A549 (cell line): ENCODE results near the gene PRCP. TPM values are rescaled to one million over a fixed set of nuclear protein-coding genes. Genes with fewer than 3 reads are reported as not detected.

Source experiments
- ATAC-seq, 2 experiments: fragments of 200-7000 bp in 1 of 2; fragments of >200 bp in 1 of 2; cut with Nextera tagmentation in 1 of 2; cut with Tn5 transposase in 1 of 2; 3 replicates each; pipeline versions ENCODE4 v1.8.0 to v1.9.1; 2018 to 2020; ENCODE audit warnings: mild to moderate bottlenecking in 1 of 2, moderate library complexity in 1 of 2
- CTCF ChIA-PET: fragments of 300-600 bp; sonication (Branson Sonifier 250); formaldehyde crosslinking; extraction: SDS; loops from one replicate; lab custom pipeline; 2021; ENCODE audit warnings: antibody characterized with exemption, inconsistent platforms; lab: Yijun Ruan, JAX
- POLR2A ChIA-PET: fragments of 350-600 bp; formaldehyde crosslinking; extraction: SDS; loops from one replicate; lab custom pipeline; 2021; ENCODE audit warnings: antibody characterized with exemption, inconsistent platforms; lab: Yijun Ruan, JAX
- DNase-seq, 2 experiments: peaks; one replicate each; pipeline versions ENCODE4 v3.0.0 to v3.0.0-alpha.2; 2011 to 2016; ENCODE audit warnings: low read depth in 1 of 2, low spot score in 1 of 2
- FAIRE-seq: peaks from 2 replicates; lab custom pipeline; 2011; peaks lifted over from hg19 to GRCh38; lab: Jason Lieb, UNC
- H3K27ac ChIP-seq, 2 experiments: fragments of >200 bp; sonication (Bioruptor Twin); formaldehyde crosslinking; 3 replicates each; pipeline ENCODE4 v1.5.1; 2016 to 2017
- H3K4me1 ChIP-seq: fragments of >200 bp; sonication (Bioruptor Twin); formaldehyde crosslinking; 3 replicates; pipeline ENCODE4 v1.6.1; 2016
- H3K4me2 ChIP-seq: fragments of >200 bp; sonication (Bioruptor Twin); formaldehyde crosslinking; 3 replicates; pipeline ENCODE4 v1.6.1; 2016
- H3K4me3 ChIP-seq: fragments of >200 bp; sonication (Bioruptor Twin); formaldehyde crosslinking; 3 replicates; pipeline ENCODE4 v1.5.1; 2016
- H3K9me3 ChIP-seq: fragments of >200 bp; sonication (Bioruptor Twin); formaldehyde crosslinking; 3 replicates; pipeline ENCODE4 v1.6.1; 2016
- ATOH8 ChIP-seq: fragments of 250-450 bp; sonication (Bioruptor Pico); IDR thresholded peaks from 2 replicates; pipeline ENCODE4 v1.5.0; 2020; ENCODE audit warnings: low read depth, mild to moderate bottlenecking, moderate library complexity
- BCL3 ChIP-seq: fragments of >200 bp; sonication (Bioruptor Twin); formaldehyde crosslinking; IDR thresholded peaks from 3 replicates; pipeline ENCODE4 v1.6.1; 2016
- CHD2 ChIP-seq: fragments of 150-350 bp; IDR thresholded peaks from 2 replicates; pipeline ENCODE4 v1.6.1; 2014; ENCODE audit warnings: low read length; ENCODE audit not compliant: partially characterized antibody
- CHD4 ChIP-seq: fragments of 200-600 bp; sonication (generic); IDR thresholded peaks from 2 replicates; pipeline ENCODE4 v1.6.1; 2016; ENCODE audit warnings: antibody characterized with exemption, mild to moderate bottlenecking, borderline replicate concordance
- EHF ChIP-seq: fragments of 250-450 bp; sonication (Bioruptor Pico); IDR thresholded peaks from 2 replicates; pipeline ENCODE4 v1.5.0; 2020; ENCODE audit warnings: mild to moderate bottlenecking
- EHMT2 ChIP-seq: fragments of 200-600 bp; sonication (generic); IDR thresholded peaks from 2 replicates; pipeline ENCODE4 v1.6.1; 2016; ENCODE audit warnings: antibody characterized with exemption, low read depth, mild to moderate bottlenecking, moderate library complexity
- ELK1 ChIP-seq: fragments of 150-350 bp; IDR thresholded peaks from 2 replicates; pipeline ENCODE4 v1.6.1; 2014; ENCODE audit warnings: low read depth, mild to moderate bottlenecking, low read length
- FOXS1 ChIP-seq: fragments of 250-450 bp; sonication (Bioruptor Pico); IDR thresholded peaks from 2 replicates; pipeline ENCODE4 v1.5.0; 2020; ENCODE audit warnings: mild to moderate bottlenecking, moderate library complexity
- GATA3 ChIP-seq: IDR thresholded peaks from 2 replicates; pipeline ENCODE4 v1.6.1; 2012; ENCODE audit warnings: borderline replicate concordance
- HEYL ChIP-seq: fragments of 250-450 bp; sonication (Bioruptor Pico); IDR thresholded peaks from 2 replicates; pipeline ENCODE4 v1.8.0; 2021; ENCODE audit warnings: mild to moderate bottlenecking, moderate library complexity
- HMGXB4 ChIP-seq: fragments of 250-450 bp; sonication (Bioruptor Pico); IDR thresholded peaks from 2 replicates; pipeline ENCODE4 v1.5.0; 2021; ENCODE audit warnings: mild to moderate bottlenecking, moderate library complexity, borderline replicate concordance
- HOXB13 ChIP-seq: fragments of 250-450 bp; sonication (Bioruptor Pico); IDR thresholded peaks from 2 replicates; pipeline ENCODE4 v1.5.0; 2020; ENCODE audit warnings: low read depth, mild to moderate bottlenecking, moderate library complexity
- HOXB5 ChIP-seq: fragments of 250-450 bp; sonication (Bioruptor Pico); IDR thresholded peaks from 2 replicates; pipeline ENCODE4 v1.5.0; 2020; ENCODE audit warnings: mild to moderate bottlenecking, moderate library complexity
- JUNB ChIP-seq: fragments of >200 bp; sonication (Bioruptor Twin); formaldehyde crosslinking; IDR thresholded peaks from 2 replicates; pipeline ENCODE4 v1.6.1; 2016
- MAX ChIP-seq: IDR thresholded peaks from 2 replicates; pipeline ENCODE4 v1.6.1; 2012
- MAZ ChIP-seq: fragments of 150-350 bp; IDR thresholded peaks from 2 replicates; pipeline ENCODE4 v1.6.1; 2014; ENCODE audit warnings: antibody characterized with exemption, low read depth, low read length, borderline replicate concordance
- MYC ChIP-seq: IDR thresholded peaks from 2 replicates; pipeline ENCODE4 v1.6.1; 2012; ENCODE audit warnings: mild to moderate bottlenecking, inconsistent platforms, low read length, improper control_type of control experiment, borderline replicate concordance
- NFE2L2 ChIP-seq: fragments of 150-350 bp; conservative IDR thresholded peaks from 2 replicates; pipeline ENCODE4 v1.6.1; 2014; ENCODE audit warnings: low read length
- POLR2A ChIP-seq: IDR thresholded peaks from 2 replicates; pipeline ENCODE4 v1.6.1; 2012; ENCODE audit warnings: mild to moderate bottlenecking, low read length
- RFX5 ChIP-seq: fragments of 450-650 bp; IDR thresholded peaks from 2 replicates; pipeline ENCODE4 v1.7.1; 2014; ENCODE audit warnings: antibody characterized with exemption, mild to moderate bottlenecking, moderate library complexity
- SREBF2 ChIP-seq: fragments of 450-650 bp; IDR thresholded peaks from 2 replicates; pipeline ENCODE4 v1.6.1; 2014; ENCODE audit warnings: mild to moderate bottlenecking, moderate library complexity
- USF2 ChIP-seq: fragments of 450-650 bp; IDR thresholded peaks from 2 replicates; pipeline ENCODE4 v1.6.1; 2014; ENCODE audit warnings: antibody characterized with exemption
- ZFP36 ChIP-seq: fragments of 450-650 bp; IDR thresholded peaks from 2 replicates; pipeline ENCODE4 v1.6.1; 2014; ENCODE audit warnings: borderline replicate concordance; ENCODE audit not compliant: partially characterized antibody
- ZSCAN20 ChIP-seq: fragments of 250-450 bp; sonication (Bioruptor Pico); IDR thresholded peaks from 2 replicates; pipeline ENCODE4 v1.8.0; 2022; ENCODE audit warnings: mild to moderate bottlenecking, moderate library complexity
- WGBS: methylation state at CpG from one replicate; pipeline ENCODE4 v1.1.6; 2017; ENCODE audit errors: missing lambda C conversion rate; 5-methylcytosine and 5-hydroxymethylcytosine counted together
- polyA plus RNA-seq, 4 experiments: library from polyadenylated mRNA; depleted of rRNA in 3 of 4; stranded (reverse); fragments of >200 nt; fragmentation: RNase III in 1 of 4; extraction: RNeasy Plus Mini Kit Qiagen cat#74134 plus additional on column Dnase treatment in 1 of 4; gene quantifications; 2 replicates in 3 of 4; 3 replicates in 1 of 4; pipeline ENCODE4 v1.2.3, GENCODE V29; 2011 to 2017

Gene PRCP
- polyA plus RNA-seq, 2 of the 4 experiments (the other 2 are of a cell fraction), result 49.8 to 86.2 TPM

GRCh38 chr11:82932564-82932963, 32.3 kb upstream of the PRCP start:
- ChIA-PET CTCF (no interaction called here), POLR2A (no interaction called here)
- H3K27ac ChIP-seq, result no peak overlapping the region
- 0 out of 3 replicates have a peak, but pooled peaks cover 2% of the 10 kb centered on the region for H3K4me1 ChIP-seq
- H3K9me3 ChIP-seq, result no peaks in the 10 kb centered on the region
- TF ChIP-seq SREBF2 (no peak), JUNB (no peak), ELK1 (no peak), HEYL (CRISPR knock-in tag) (no peak), USF2 (no peak), MAX (no peak), HOXB13 (CRISPR knock-in tag) (no peak), POLR2A (no peak), MAZ (no peak), BCL3 (no peak), EHF (CRISPR knock-in tag) (no peak), ZSCAN20 (CRISPR knock-in tag) (no peak), ATOH8 (no peak), EHMT2 (no peak), MYC (no peak), CHD2 (no peak), CHD4 (no peak)
- H3K4me2 ChIP-seq, result no peak overlapping the region
- DNase-seq (no peak), FAIRE-seq (no peak), ATAC-seq (no peak)
- no peak overlapping the region for H3K4me3 ChIP-seq
- 95% methylated on average over 1 of the region's 1 CpG for WGBS

GRCh38 chr11:82930734-82931133, 30.5 kb upstream of the PRCP start:
- 87% methylated on average over 2 of the region's 2 CpGs for WGBS
- H3K9me3 ChIP-seq, result no peaks in the 10 kb centered on the region
- FAIRE-seq (no peak), DNase-seq (no peak), ATAC-seq (no peak)
- no peak overlapping the region for H3K27ac ChIP-seq
- CTCF ChIA-PET, result interaction anchor here (0.7 to 1.6 kb wide), 2 partner anchors 30 to 152 kb away, joined by 4 to 5 read pairs; partner anchors contain the start of gene DDIAS
- H3K4me2 ChIP-seq, result no peak overlapping the region
- 0 out of 3 replicates have a peak, but pooled peaks cover 5% of the 10 kb centered on the region for H3K4me1 ChIP-seq
- TF ChIP-seq ZFP36, result no peak
- TF ChIP-seq RFX5, result no peak
- no peak for TF ChIP-seq NFE2L2
- TF ChIP-seq GATA3, result no peak
- POLR2A ChIA-PET, result no interaction called here
- no peak overlapping the region for H3K4me3 ChIP-seq

GRCh38 chr11:82930229-82930628, 30.0 kb upstream of the PRCP start:
- TF ChIP-seq EHF (CRISPR knock-in tag) (no peak), HOXB5 (CRISPR knock-in tag) (no peak), BCL3 (no peak), HMGXB4 (CRISPR knock-in tag) (no peak), ATOH8 (no peak), FOXS1 (CRISPR knock-in tag) (no peak)
- Histone ChIP-seq H3K4me2 (no peak overlapping the region), H3K4me3 (no peak overlapping the region), H3K9me3 (no peaks in the 10 kb centered on the region), H3K27ac (no peak overlapping the region), H3K4me1 (0 out of 3 replicates have a peak, but pooled peaks cover 5% of the 10 kb centered on the region)
- DNase-seq (no peak), FAIRE-seq (no peak), ATAC-seq (no peak)
- ChIA-PET POLR2A (no interaction called here), CTCF (interaction anchor here (1.0 to 1.6 kb wide), 2 partner anchors 29 to 308 kb away, joined by 3 to 5 read pairs; partner anchors contain the start of gene DDIAS)
- WGBS, result 81% methylated on average over 3 of the region's 3 CpGs
